Right renal cortex interstitium (tissue), 3 donors: Measurements from ENCODE around the gene MATN4. TPM values are rescaled to one million over a fixed set of nuclear protein-coding genes. Genes with fewer than 3 reads are reported as not detected.

Experiments
- DNase-seq, 3 donors: peaks; one replicate each; pipeline ENCODE4 v3.0.0-alpha.2; 2013; ENCODE audit warnings: low read depth in 3 of 3, low spot score in 2 of 3
- polyA plus RNA-seq, 3 donors: library from polyadenylated mRNA; unstranded; fragments of 120-200 nt; gene quantifications; one replicate each; pipeline ENCODE4 v1.2.1, GENCODE V29; 2013; ENCODE audit not compliant: insufficient read length in 3 of 3

Gene MATN4
- polyA plus RNA-seq, 3 donors, result 0.13 to 0.33 (median 0.17) TPM

- DNase-seq, result no peak
Measured at GRCh38 chr20:45341579-45341938, 33.5 kb upstream of the MATN4 start.

- no peak for DNase-seq
Measured at GRCh38 chr20:45340951-45341350, 32.9 kb upstream of the MATN4 start.

- no peak for DNase-seq
Measured at GRCh38 chr20:45340236-45340847, 32.2 kb upstream of the MATN4 start.

GRCh38 chr20:45339799-45340198, 31.7 kb upstream of the MATN4 start:
- no peak for DNase-seq

- DNase-seq, result no peak
Measured at GRCh38 chr20:45339084-45339483, 31.0 kb upstream of the MATN4 start.

GRCh38 chr20:45338121-45339030, 30.3 kb upstream of the MATN4 start:
- no peak for DNase-seq

GRCh38 chr20:45337367-45338120, 29.4 kb upstream of the MATN4 start:
- no peak for DNase-seq

- DNase-seq, result no peak
Measured at GRCh38 chr20:45336530-45337366, 28.6 kb upstream of the MATN4 start.

- no peak for DNase-seq
Measured at GRCh38 chr20:45330476-45330875, 22.4 kb upstream of the MATN4 start.

- no peak for DNase-seq
Measured at GRCh38 chr20:45329497-45330319, 21.6 kb upstream of the MATN4 start.

- DNase-seq, result no peak
Measured at GRCh38 chr20:45328451-45328850, 20.4 kb upstream of the MATN4 start.

GRCh38 chr20:45325371-45325770, 17.3 kb upstream of the MATN4 start:
- no peak for DNase-seq

- DNase-seq, result no peak
Measured at GRCh38 chr20:45323731-45324130, 15.6 kb upstream of the MATN4 start.

GRCh38 chr20:45322952-45323383, 14.9 kb upstream of the MATN4 start:
- DNase-seq, result no peak

GRCh38 chr20:45320948-45321595, 13.0 kb upstream of the MATN4 start:
- DNase-seq, result no peak

- no peak for DNase-seq
Measured at GRCh38 chr20:45318948-45319347, 10.8 kb upstream of the MATN4 start.

GRCh38 chr20:45318386-45318939, 10.4 kb upstream of the MATN4 start:
- no peak for DNase-seq

GRCh38 chr20:45317826-45318225, 9.7 kb upstream of the MATN4 start:
- DNase-seq, result no peak
